Gastroesophageal sphincter (tissue), 3 donors: Measurements from ENCODE around the gene CDCA8.

Source experiments
- POLR2A ChIP-seq, 2 donors: fragments of 450-650 bp; IDR thresholded peaks; one replicate each; pipeline ENCODE4 v1.6.1; 2017; ENCODE audit warnings: antibody characterized with exemption in 2 of 2, mild to moderate bottlenecking in 2 of 2, moderate library complexity in 1 of 2
- TF ChIP-seq, protein P1 (sequence below), 4 experiments: fragments of 200-600 bp in 2 of 4; fragments of 450-650 bp in 2 of 4; sonication (generic) in 1 of 4; IDR thresholded peaks; one replicate each; pipeline ENCODE4 v1.5.1; 2017 to 2019; ENCODE audit warnings: antibody characterized with exemption in 4 of 4, mild to moderate bottlenecking in 2 of 4, moderate library complexity in 2 of 4

DNA sequence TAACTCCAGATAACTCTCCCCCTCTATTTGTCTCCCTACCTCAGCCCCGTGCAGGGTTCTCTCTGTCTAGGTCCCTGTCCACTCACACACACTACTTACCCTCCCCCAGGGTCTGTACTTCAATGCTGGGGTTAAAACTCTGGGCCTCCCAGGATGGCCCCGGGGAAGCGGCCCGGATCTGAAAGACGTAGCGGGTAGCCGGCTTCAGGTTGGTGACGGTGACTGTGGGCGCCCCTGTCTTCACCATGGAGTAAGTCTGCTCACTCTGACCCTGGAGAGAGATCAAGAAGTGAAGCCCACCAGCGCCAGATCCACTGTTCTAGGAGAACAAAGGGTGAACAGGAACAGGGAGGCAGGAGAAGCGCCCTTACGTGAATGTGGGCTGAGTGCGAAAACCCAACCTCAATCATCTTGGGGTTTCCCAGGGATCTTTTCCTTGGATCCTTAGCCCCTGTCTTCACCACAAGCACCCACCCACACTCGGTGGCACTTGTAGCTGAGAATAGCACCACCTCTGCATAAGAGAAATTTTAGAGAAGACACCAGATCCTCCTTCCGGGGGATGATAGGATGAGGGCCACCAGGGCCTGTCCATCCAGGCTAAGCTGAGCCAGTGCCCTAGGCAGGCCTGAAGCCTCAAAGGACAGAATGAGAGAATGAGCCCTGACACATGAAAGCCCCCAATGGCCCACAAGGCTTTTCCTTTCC is 39.1 kb downstream of the CDCA8 start:
- no peak for TF ChIP-seq POLR2A (IDR thresholded peaks at IDR 0.05)
- TF ChIP-seq, protein P1, sequence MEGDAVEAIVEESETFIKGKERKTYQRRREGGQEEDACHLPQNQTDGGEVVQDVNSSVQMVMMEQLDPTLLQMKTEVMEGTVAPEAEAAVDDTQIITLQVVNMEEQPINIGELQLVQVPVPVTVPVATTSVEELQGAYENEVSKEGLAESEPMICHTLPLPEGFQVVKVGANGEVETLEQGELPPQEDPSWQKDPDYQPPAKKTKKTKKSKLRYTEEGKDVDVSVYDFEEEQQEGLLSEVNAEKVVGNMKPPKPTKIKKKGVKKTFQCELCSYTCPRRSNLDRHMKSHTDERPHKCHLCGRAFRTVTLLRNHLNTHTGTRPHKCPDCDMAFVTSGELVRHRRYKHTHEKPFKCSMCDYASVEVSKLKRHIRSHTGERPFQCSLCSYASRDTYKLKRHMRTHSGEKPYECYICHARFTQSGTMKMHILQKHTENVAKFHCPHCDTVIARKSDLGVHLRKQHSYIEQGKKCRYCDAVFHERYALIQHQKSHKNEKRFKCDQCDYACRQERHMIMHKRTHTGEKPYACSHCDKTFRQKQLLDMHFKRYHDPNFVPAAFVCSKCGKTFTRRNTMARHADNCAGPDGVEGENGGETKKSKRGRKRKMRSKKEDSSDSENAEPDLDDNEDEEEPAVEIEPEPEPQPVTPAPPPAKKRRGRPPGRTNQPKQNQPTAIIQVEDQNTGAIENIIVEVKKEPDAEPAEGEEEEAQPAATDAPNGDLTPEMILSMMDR (IDR thresholded peaks at IDR 0.05) = no peak
